Vagina (tissue), 2 donors: ENCODE data around the gene ZNF280B.

Experiments
- CTCF ChIP-seq, 3 experiments: fragments of 450-650 bp in 2 of 3; fragments of 200-600 bp in 1 of 3; sonication (generic) in 1 of 3; IDR thresholded peaks; one replicate each; pipeline ENCODE4 v1.5.1; 2017 to 2019; ENCODE audit warnings: antibody characterized with exemption in 3 of 3, mild to moderate bottlenecking in 2 of 3, moderate library complexity in 2 of 3
- POLR2A ChIP-seq, 2 donors: fragments of 450-650 bp; IDR thresholded peaks; one replicate each; pipeline ENCODE4 v1.6.1; 2017; ENCODE audit warnings: antibody characterized with exemption in 2 of 2, mild to moderate bottlenecking in 2 of 2, moderate library complexity in 2 of 2
- POLR2AphosphoS5 ChIP-seq, 2 donors: sonication (generic); formaldehyde crosslinking; IDR thresholded peaks; one replicate each; pipeline ENCODE4 v1.9.0; 2017; ENCODE audit warnings: antibody characterized with exemption in 2 of 2, mild to moderate bottlenecking in 2 of 2, low read depth in 1 of 2; ENCODE audit not compliant: insufficient read depth in 1 of 2

- no peak for TF ChIP-seq CTCF (IDR thresholded peaks at IDR 0.05)
- TF ChIP-seq POLR2AphosphoS5 (IDR thresholded peaks at IDR 0.05; ENCODE audit: insufficient read depth in 1 of 2, low read depth in 1 of 2): no peak
- TF ChIP-seq POLR2A (IDR thresholded peaks at IDR 0.05): no peak
These were observed 62.0 kb downstream of the ZNF280B start for GRCh38 chr22:22446517-22446916.
